ENCODE measurements around the gene GPR139.

DNA sequence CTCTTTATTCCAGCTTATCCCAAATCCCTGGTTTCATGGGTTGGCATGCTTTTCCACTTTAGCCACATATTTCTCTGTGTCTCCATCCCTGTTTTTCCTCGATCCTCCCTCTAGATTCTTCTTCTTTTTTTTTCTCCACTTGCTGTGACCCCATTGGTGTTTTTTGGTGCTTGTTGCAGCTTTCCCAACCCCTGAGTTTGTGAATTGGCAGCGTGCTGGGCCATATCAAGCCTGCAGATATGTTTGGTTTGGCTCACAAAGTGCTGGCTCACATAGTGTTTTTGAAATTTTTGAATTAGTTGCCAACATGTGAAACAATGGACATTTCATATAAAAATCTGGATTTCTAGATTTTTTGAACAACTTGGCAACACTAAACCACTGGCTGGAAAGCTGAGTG is 8.8 kb downstream of the GPR139 start:
- TF ChIP-seq POLR2A (IDR thresholded peaks at IDR 0.05): no peak
- TF ChIP-seq, protein P1, sequence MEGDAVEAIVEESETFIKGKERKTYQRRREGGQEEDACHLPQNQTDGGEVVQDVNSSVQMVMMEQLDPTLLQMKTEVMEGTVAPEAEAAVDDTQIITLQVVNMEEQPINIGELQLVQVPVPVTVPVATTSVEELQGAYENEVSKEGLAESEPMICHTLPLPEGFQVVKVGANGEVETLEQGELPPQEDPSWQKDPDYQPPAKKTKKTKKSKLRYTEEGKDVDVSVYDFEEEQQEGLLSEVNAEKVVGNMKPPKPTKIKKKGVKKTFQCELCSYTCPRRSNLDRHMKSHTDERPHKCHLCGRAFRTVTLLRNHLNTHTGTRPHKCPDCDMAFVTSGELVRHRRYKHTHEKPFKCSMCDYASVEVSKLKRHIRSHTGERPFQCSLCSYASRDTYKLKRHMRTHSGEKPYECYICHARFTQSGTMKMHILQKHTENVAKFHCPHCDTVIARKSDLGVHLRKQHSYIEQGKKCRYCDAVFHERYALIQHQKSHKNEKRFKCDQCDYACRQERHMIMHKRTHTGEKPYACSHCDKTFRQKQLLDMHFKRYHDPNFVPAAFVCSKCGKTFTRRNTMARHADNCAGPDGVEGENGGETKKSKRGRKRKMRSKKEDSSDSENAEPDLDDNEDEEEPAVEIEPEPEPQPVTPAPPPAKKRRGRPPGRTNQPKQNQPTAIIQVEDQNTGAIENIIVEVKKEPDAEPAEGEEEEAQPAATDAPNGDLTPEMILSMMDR (IDR thresholded peaks at IDR 0.05): no peak
